ENCODE data around the gene DPEP2.
"Not testable (repeated sequence)": the region's sequence is repeated elsewhere in the genome, so short reads cannot be mapped to it uniquely, and the experiment has no call there.

Gene DPEP2

GRCh38 chr16:68021490-68021889, 22.2 kb upstream of the DPEP2 start:
- H3K36me3 ChIP-seq (ENCODE audit: insufficient read depth) = no peaks in the 10 kb centered on the region
- H3K79me2 ChIP-seq (ENCODE audit: insufficient read depth, low read depth) = peaks cover 29% of the 10 kb centered on the region
- peak overlapping the region; percentile 100 for H3K4me2 ChIP-seq
- TF ChIP-seq, protein P1, sequence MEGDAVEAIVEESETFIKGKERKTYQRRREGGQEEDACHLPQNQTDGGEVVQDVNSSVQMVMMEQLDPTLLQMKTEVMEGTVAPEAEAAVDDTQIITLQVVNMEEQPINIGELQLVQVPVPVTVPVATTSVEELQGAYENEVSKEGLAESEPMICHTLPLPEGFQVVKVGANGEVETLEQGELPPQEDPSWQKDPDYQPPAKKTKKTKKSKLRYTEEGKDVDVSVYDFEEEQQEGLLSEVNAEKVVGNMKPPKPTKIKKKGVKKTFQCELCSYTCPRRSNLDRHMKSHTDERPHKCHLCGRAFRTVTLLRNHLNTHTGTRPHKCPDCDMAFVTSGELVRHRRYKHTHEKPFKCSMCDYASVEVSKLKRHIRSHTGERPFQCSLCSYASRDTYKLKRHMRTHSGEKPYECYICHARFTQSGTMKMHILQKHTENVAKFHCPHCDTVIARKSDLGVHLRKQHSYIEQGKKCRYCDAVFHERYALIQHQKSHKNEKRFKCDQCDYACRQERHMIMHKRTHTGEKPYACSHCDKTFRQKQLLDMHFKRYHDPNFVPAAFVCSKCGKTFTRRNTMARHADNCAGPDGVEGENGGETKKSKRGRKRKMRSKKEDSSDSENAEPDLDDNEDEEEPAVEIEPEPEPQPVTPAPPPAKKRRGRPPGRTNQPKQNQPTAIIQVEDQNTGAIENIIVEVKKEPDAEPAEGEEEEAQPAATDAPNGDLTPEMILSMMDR (conservative IDR thresholded peaks at IDR 0.05; ENCODE audit: low read depth, low read length) = no peak
- H2AFZ ChIP-seq (ENCODE audit: low read depth) = no peak overlapping the region
- H3K4me3 ChIP-seq (IDR thresholded peaks at IDR 0.05; ENCODE audit: insufficient read depth, low read depth, low read length) = no peak overlapping the region
- H3K4me1 ChIP-seq (ENCODE audit: low read depth, poor library complexity, severe bottlenecking) = peaks cover 23% of the 10 kb centered on the region
- H3K27me3 ChIP-seq (ENCODE audit: insufficient read depth, low read depth) = no peaks in the 10 kb centered on the region
- no peaks in the 10 kb centered on the region for H4K20me1 ChIP-seq (ENCODE audit: insufficient read depth)
- H3K9ac ChIP-seq = no peak overlapping the region
- no peak overlapping the region for H3K27ac ChIP-seq

GRCh38 chr16:68019167-68019680, 19.9 kb upstream of the DPEP2 start:
- no peaks in the 10 kb centered on the region for H4K20me1 ChIP-seq (ENCODE audit: insufficient read depth)
- no peak overlapping the region for H3K27ac ChIP-seq
- H3K9ac ChIP-seq = no peak overlapping the region
- H2AFZ ChIP-seq (ENCODE audit: low read depth) = no peak overlapping the region
- H3K79me2 ChIP-seq (ENCODE audit: insufficient read depth, low read depth) = peaks cover 27% of the 10 kb centered on the region
- no peak overlapping the region for H3K4me2 ChIP-seq
- no peaks in the 10 kb centered on the region for H3K36me3 ChIP-seq (ENCODE audit: insufficient read depth)
- no peak overlapping the region for H3K4me3 ChIP-seq (IDR thresholded peaks at IDR 0.05; ENCODE audit: insufficient read depth, low read depth, low read length)
- H3K4me1 ChIP-seq (ENCODE audit: low read depth, poor library complexity, severe bottlenecking) = peaks cover 18% of the 10 kb centered on the region
- TF ChIP-seq, protein P1 (conservative IDR thresholded peaks at IDR 0.05; ENCODE audit: low read depth, low read length) = no peak
- no peaks in the 10 kb centered on the region for H3K27me3 ChIP-seq (ENCODE audit: insufficient read depth, low read depth)

DNA sequence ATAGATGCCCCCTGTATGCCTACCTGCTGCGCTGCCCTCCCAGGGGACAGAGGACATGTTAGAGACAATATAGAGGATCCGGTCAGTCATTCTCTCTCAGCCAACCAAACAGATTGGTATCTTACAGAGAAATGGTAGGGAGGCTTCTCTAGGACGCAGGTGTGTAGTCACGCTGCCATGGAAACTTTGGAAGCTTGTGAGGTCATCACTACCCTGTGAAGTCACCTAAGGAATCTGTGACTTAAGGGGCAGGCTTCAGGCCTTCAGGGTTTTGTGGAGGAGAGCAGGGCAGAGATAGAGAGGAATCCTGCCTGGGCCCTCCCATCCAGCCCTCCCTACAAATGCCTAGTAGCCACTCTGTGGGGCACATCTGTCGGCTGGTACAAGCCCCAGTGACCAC, 16.4 kb upstream of the DPEP2 start, which contains the start of gene DPEP2NB:
Gene DPEP2NB (minus strand): TSS at position 231 of the 400 bp plus-strand sequence. CDS start 141 bp downstream, at position 90.
- TF ChIP-seq, protein P1 (conservative IDR thresholded peaks at IDR 0.05; ENCODE audit: low read depth, low read length) = no peak
- Histone ChIP-seq H3K27me3 (ENCODE audit: insufficient read depth, low read depth) (no peaks in the 10 kb centered on the region), H3K4me2 (no peak within 1 kb of the TSS), H3K4me3 (IDR thresholded peaks at IDR 0.05; ENCODE audit: insufficient read depth, low read depth, low read length) (no peak within 1 kb of the TSS), H4K20me1 (ENCODE audit: insufficient read depth) (no peaks in the 10 kb centered on the region), H3K79me2 (ENCODE audit: insufficient read depth, low read depth) (no peaks in the 10 kb centered on the region), H3K36me3 (ENCODE audit: insufficient read depth) (no peaks in the 10 kb centered on the region), H3K4me1 (ENCODE audit: low read depth, poor library complexity, severe bottlenecking) (no peaks in the 10 kb centered on the region), H2AFZ (ENCODE audit: low read depth) (no peak within 1 kb of the TSS), H3K27ac (no peak within 1 kb of the TSS), H3K9ac (no peak within 1 kb of the TSS)

GRCh38 chr16:68013440-68013839, 14.2 kb upstream of the DPEP2 start:
- H4K20me1 ChIP-seq (ENCODE audit: insufficient read depth) = no peaks in the 10 kb centered on the region
- no peaks in the 10 kb centered on the region for H3K4me1 ChIP-seq (ENCODE audit: low read depth, poor library complexity, severe bottlenecking)
- no peak overlapping the region for H3K9ac ChIP-seq
- TF ChIP-seq, protein P1 (conservative IDR thresholded peaks at IDR 0.05; ENCODE audit: low read depth, low read length) = no peak
- H2AFZ ChIP-seq (ENCODE audit: low read depth) = no peak overlapping the region
- no peak overlapping the region for H3K4me3 ChIP-seq (IDR thresholded peaks at IDR 0.05; ENCODE audit: insufficient read depth, low read depth, low read length)
- no peak overlapping the region for H3K27ac ChIP-seq
- H3K79me2 ChIP-seq (ENCODE audit: insufficient read depth, low read depth) = no peaks in the 10 kb centered on the region
- no peaks in the 10 kb centered on the region for H3K36me3 ChIP-seq (ENCODE audit: insufficient read depth)
- no peaks in the 10 kb centered on the region for H3K27me3 ChIP-seq (ENCODE audit: insufficient read depth, low read depth)
- H3K4me2 ChIP-seq = no peak overlapping the region

GRCh38 chr16:68009872-68010271, 10.6 kb upstream of the DPEP2 start:
- H3K4me3 ChIP-seq (IDR thresholded peaks at IDR 0.05; ENCODE audit: insufficient read depth, low read depth, low read length); H2AFZ ChIP-seq (ENCODE audit: low read depth); H3K4me1 ChIP-seq (ENCODE audit: low read depth, poor library complexity, severe bottlenecking); H4K20me1 ChIP-seq (ENCODE audit: insufficient read depth); H3K79me2 ChIP-seq (ENCODE audit: insufficient read depth, low read depth); H3K36me3 ChIP-seq (ENCODE audit: insufficient read depth); H3K9ac ChIP-seq; H3K27me3 ChIP-seq (ENCODE audit: insufficient read depth, low read depth); H3K4me2 ChIP-seq; H3K27ac ChIP-seq: not testable (repeated sequence)
